ENCODE data around the gene PLGRKT.
"Not testable (repeated sequence)": the region's sequence is repeated elsewhere in the genome, so short reads cannot be mapped to it uniquely, and the experiment has no call there.

The PLGRKT gene

DNA sequence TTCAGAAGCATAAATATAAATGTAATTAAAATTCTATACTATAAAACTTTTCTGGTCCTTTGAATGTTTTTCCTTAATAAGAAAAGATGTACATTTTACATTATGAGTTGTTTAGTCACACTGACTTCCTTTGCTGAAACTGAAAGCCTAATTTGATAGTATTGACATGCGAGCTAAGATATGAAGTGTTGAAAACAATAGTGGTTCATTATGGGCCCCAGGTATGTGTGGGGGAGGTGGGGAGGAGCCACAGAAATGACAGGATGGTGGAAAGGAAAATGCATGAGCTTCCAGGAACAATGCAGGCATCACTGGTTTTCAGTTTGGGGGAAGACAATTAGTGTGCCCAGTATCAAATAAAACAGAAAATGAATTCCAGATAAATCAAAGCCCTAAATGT, 62.6 kb downstream of the PLGRKT start:
- no peak for DNase-seq (ENCODE audit: low read depth)

DNA sequence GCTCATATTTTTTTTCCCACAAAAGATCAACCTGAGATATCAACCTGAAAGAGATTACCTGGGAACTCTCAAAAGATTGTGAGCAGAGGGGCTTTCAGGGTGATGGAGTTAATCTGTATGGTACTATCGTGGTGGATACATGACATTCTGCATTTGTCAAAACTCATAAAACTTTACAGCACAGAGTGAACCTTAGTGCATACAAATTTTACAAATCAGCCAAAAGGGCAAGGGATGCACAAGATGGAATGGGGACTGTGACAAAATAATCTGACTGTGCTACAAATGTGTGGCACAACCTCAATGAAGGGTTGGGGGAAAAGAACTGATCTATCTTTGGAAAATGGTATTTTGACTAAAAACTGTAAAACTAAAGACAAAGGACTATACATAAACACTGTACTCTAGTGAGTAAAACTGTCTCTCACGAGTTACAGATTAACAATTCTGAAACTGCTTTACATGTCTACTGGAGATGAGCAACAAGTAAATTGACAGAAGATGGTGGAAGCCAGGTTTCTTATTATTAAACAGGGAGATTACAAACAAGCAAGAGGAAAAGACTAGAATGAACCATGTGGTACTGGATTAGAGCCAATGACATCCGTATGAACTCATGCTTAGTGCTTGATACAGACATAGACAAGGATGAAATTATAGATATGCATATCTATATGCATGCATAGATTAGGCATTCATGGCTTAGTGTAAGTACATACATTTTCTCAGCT, 73.3 kb downstream of the PLGRKT start:
- no peak for DNase-seq (ENCODE audit: low read depth)

DNA sequence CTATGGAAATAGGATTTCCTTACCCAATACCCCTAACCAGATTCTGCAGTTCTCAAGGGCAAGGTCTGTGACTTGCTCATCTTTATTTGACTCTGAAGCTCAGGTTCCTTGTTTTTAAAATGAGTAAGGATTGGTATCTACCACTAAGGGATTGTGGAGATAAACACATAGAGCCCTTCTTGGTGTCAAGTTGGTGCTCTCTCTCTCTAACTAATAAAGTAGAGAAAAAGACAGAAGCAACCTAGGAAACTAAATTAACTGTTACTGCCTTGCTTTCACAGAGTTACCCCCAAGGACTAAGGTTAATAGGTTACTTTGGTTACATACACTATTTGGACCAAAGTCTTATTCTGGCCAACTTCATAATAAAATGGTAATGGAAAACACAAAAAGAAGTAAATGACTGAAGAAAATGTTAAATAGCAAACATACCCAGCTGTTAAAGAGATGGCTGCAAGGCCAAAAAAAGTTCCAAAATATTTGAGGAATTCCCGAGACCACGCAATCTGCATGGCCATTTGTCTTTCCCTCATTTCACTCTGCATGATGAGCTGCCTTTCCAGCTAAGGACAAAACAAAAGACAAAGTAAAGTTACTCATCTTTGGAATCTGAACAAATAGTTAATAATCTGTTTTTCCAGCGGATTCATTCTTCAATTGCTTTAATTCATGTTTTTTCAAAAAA, 76.3 kb downstream of the PLGRKT start:
- DNase-seq (ENCODE audit: low read depth), result no peak

DNA sequence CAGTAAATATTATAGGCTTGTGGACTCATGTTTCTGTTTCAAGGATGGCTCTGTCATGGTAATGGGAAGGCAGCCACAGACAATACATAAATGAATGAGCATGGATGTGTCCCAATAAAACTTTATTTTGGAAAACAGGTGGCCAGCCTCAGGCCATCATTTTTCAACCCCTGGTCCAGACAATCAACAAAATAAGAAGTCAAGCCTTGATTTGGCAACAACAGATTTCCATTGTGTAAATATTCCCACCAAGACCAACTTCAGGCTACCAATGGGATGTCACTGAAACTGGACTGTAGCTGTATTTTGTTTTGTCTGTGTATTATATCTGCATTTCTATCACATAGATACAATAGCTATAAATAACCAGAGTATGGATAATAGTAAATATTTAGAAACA, 77.4 kb downstream of the PLGRKT start:
- no peak for DNase-seq (ENCODE audit: low read depth)

DNA sequence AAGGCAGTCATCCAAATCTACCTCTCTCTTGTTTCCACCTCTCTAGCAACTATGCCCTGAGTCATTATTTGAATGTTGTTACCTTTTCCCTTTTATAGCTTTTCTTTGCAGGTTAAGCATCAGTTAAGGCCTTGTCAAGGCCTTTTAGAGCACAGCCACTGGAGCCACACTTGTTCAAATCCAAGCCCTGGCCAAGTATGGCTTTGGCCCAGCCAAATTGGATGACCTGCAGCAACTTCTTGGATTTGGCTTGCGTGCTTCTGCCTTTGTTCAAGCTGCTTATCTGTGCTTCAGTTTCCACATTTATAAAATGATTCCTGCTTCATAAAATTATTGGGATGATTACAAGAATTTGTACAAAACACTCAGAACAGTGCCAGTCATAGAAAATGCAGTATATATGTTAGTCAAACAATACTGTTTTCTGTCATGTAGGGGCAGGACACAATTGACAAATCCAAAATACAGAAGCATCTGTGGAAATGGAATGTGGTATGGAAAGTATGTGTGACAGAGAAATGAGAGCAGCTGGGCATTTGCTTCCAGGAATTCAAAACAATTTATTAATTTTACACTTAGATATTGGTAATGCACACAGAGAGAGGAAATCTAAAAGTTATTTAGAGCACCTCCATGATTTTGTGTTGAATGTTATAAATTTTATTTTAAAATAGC, 80.2 kb downstream of the PLGRKT start:
- no peak for DNase-seq (ENCODE audit: low read depth)

DNA sequence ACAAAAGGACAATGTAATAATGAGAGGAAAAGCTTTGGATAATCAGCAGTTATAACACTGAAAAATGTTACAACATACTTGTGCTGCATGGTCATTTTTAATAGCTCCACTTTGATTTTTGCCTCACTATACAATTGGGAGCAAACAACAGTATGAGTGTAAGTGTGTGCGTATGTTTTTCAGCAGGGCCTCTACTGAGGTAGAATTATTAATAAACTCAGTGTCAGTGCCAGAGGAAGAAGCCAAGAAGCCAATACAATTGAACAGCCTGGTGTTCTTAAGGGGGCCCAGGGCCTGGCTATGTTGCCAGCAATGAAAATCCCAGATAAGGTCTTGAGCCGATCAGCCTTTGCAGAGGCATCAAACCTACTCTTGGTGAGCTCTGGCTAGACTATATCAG, 81.9 kb downstream of the PLGRKT start:
- DNase-seq (ENCODE audit: low read depth), result no peak

DNA sequence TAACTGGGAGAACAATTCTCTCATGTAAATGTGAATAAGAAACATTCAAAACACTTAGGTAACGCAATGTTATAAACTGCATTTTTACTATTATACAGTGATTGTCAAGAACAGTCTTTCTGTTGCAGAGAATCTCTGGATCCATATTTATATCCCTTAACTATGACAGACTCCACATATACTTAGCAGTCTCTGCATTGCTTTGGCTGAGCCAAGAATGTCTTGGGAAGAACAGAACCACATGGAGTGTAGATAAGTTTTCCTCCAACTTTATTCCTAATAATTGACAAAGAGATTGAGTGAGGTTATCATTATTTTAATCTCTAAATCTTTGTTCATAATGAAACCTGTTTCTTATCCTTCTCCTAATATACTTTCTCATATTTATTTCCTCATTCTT, 82.5 kb downstream of the PLGRKT start:
- no peak for DNase-seq (ENCODE audit: low read depth)

DNA sequence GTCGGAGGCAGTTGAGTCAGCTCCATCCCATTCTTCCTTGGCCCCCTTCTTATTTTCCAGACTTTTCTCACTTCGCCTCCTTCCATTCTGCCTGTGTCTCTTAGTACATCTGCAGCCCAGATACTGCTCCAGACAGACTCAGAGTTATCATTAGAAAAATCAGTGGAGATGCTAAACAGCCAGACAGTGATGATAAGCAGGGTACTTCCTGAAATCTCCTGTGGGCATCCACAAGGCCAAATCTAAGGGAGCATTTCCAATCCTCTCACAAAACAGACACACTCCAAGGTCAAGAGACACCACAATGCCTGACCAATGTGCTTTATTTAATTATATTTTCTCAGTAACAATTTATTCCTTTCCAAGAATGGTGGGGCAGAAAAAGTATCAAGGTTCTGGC, 83.5 kb downstream of the PLGRKT start:
- DNase-seq (ENCODE audit: low read depth), result no peak

DNA sequence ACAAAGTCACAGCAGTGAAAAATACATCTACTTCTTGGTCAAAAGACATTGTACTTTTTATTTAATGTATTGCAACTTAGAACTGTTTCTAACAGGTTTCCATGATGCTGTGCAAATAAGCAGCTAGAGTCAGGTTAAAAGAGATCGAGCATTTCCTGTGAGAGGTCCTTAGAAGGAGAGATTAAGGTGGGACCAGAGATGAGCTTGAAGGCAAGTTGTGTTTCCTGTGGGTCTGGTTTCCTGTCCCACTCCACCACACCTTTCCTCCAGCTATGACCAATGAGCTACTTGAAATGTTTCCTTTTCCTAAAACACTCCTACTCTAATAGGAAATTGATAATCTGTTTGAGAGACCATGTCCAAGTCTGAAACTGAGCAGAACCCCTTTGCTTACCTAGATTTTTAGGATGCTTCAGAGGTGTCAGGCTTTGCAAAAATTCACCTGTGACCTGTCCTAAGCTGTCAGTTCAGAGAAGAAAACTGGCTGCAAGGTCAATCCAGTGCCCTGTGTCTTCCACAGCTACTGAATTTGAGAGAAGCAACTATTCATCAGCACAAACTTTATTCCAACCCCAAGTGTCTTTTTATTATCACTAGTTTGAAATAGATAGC, 85.0 kb downstream of the PLGRKT start:
- no peak for DNase-seq (ENCODE audit: low read depth)

DNA sequence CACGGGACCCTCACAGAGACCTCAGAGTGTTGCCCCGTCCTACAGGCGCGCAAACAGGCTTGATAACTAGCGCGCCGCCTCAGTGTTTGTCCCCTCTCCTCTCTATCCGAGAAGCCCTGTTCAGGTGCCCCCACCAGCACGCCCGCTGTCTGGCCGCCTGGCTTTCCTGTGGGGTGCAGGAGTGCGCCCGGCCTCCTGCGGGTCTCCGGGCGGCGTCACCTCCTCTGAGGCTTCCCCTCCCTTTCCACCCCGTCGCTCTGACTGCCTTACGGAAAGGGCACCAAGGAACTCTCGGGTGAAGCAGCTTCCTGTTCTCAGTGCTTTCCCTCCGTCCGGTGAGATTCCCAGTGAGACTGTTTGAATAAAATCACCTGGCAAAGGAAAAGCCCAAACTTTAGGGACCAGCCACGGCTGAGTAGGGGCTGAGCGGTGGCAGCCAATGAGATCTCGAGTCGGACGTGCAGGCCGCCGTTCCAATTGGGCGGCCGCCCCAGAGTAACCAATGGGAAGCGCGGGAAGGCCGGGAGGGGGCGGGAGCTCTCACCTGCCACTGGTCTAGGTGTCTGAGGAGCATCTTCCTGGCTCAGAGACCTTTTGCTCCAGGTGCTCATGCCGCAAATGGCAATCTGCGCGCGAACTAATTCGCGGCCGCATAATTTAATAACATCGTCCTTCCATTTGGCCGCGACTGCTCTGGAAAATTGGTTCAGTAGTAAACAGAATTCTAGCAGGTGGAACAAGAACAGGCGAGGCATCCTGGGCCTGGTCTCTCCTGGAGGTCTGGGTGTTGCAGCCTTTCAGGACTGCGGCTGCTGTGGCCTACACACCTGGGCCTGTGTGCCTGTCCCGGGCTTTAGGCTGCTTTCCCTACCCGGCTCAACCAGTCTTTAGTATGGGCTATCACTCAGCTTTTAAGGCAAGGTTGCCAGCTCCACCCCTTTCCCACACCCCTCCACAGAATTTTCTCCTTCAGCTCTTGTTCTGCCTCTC, 98.4 kb downstream of the PLGRKT start, which contains the start of gene RLN1:
TSS of gene RLN1 (minus strand) at position 885 of the 990 bp plus-strand sequence. CDS start at position 755, 130 bp downstream.
- not testable (repeated sequence) for DNase-seq (ENCODE audit: low read depth)

DNA sequence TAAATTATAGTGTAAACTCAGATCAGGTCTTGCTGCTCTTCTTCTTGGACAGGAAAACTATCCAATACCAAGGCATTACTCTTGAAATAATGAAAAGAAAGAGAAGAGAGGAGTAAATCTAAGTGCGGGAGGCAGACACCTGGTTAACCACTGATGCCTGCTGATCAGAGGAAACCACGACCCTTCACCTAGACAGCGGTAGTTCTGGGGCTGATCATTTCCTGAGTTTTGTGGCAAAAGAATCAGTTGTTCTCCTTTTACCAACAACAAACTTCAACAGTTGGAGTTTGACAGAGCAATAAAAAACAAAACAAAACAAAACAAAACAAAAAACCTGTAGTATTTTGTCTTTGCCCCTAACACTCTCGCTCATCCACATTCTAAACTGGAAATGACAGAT, 101.0 kb downstream of the PLGRKT start:
- DNase-seq (ENCODE audit: low read depth), result no peak

DNA sequence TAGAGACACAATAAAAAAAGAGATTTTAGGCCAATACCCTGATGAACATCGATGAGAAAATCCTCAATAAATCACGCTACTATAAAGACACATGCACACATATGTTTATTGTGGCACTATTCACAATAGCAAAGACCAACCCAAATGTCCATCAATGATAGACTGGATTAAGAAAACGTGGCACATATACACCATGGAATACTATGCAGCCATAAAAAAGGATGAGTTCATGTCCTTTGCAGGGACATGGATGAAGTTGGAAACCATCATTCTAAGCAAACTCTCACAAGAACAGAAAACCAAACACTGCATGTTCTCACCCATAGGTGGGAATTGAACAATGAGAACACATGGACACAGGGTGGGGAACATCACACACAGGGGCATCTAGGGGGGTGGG, 106.4 kb downstream of the PLGRKT start:
- DNase-seq (ENCODE audit: low read depth), result not testable (repeated sequence)

DNA sequence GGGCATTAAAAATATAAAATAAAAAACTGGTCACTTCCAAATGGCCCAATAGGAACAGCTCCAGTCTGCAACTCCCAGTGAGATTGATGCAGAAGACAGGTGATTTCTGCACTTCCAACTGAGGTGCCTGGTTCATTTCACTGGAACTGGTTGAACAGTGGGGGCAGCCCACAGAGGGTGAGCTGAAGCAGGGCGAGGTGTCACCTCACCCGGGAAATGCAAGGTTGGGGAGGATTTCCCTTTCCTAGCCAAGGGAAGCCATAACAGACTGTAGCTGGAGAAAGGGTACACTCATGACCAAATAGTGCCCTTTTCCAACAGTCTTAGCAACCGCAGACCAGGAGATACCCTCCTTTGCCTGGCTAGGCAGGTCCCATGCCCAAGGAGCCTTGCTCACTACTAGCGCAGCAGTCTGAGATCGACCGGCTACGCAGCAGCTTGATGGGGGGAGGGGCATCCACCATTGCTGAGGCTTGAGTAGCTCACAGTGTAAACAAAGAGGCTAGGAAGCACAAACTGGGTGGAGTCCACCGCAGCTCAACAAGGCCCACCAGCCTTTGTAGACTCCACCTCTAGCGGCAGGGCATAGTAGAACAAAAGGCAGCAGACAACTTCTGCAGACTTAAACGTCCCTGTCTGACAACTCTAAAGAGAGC, 110.7 kb downstream of the PLGRKT start:
- DNase-seq (ENCODE audit: low read depth), result no peak

DNA sequence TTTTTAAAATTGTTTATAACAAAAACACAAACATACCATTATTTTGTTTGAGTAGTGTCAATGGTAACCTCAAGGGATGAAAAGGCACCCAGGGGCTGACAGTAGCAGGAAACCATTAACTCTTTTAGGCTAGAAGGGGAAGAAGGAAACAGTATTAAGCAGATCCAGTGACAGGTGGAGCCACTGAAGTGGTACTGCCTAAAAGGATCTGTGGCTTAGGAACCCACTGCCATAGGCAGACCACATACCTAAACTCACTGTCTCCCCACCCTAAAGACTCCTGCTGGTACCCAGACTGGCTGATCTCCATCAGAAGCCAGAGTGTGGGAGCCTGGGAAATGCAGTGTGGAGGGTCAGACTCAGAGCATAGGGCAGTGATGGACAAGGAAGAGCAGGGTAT, 111.5 kb downstream of the PLGRKT start:
- no peak for DNase-seq (ENCODE audit: low read depth)

DNA sequence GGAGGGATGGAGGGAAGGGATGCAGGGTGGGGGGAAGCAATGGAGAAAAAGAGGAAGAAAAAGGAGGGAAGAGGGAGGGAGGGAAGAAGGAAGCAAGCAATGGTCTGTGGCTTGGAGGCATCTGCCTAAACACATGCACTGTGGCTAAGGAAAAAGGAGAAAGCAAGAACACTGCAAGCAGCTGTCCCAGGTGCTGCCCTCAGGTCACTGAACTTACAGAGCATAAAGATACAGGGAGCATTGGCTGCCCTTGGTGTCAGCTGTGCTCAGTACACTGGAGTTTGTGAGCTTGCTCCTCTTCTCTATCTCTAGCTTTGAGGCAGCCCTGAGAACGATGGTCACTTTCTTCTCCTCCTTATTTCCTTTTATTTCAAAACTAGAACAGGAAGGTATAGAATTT, 116.1 kb downstream of the PLGRKT start:
- DNase-seq (ENCODE audit: low read depth), result not testable (repeated sequence)

DNA sequence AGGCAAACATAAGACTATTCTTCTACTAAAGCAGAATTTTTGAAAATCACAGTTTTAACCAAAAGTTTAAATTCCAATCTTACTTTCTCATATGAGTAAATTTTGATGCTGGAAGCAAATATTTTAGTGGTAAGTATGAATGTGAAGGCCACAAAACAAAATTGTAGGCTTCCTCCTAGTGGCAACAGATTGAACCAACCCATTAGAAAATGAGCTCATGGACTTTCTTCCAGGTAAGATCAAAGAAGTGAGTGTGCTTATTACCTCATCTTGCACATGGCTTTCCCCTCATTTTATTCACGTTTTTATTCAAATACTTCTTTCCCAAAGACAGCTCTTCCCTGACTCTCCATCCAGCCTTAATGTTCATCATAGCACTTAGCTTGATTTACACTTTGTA, 116.7 kb downstream of the PLGRKT start:
- no peak for DNase-seq (ENCODE audit: low read depth)

DNA sequence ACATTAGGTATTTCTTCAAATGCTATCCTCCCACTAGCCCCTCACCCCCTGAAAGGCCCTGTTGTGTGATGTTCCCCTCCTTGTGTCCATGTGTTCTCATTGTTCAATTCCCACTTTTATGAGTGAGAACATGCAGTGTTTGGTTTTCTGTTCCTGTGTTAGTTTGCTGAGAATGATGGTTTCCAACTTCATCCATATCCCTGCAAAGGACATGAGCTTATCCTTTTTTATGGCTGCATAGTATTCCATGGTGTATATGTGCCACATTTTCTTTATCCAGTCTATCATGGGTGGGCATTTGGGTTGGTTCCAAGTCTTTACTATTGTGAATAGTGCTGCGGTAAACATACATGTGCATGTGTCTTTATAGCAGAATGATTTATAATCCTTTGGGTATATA, 121.3 kb downstream of the PLGRKT start:
- not testable (repeated sequence) for DNase-seq (ENCODE audit: low read depth)

DNA sequence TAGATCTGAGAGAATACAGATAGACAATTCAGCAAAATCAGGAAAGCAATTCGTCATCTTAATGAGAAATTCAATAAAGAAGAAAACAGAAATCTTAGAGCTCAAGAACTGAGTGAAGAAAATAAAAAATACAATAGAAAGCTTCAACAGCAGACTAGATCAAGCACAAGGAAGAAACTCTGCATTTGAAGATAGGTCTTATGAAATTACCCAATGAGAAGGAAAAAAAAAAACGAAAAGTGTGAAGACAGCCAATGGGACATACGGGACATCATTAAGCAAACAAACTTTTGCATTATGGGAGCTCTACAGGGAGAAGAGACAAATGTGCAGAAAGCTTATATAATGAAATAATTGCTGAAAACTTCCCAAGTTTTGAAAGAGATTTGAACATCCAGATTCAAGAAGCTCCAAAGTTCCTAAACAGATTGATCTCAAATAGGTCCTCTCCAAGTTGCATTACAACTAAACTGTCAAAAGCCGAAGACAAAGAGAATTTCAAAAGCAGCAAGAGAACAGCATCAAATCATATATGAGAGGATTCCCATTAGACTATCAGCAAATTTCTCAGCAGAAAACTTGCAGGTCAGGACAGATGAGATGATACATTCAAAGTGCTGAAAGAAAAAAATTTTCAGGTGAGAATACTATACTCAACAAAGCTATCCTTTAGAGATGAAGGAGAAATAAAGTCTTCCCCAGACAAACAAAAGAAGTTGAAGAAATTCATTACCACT, 122.4 kb downstream of the PLGRKT start:
- DNase-seq (ENCODE audit: low read depth), result no peak

DNA sequence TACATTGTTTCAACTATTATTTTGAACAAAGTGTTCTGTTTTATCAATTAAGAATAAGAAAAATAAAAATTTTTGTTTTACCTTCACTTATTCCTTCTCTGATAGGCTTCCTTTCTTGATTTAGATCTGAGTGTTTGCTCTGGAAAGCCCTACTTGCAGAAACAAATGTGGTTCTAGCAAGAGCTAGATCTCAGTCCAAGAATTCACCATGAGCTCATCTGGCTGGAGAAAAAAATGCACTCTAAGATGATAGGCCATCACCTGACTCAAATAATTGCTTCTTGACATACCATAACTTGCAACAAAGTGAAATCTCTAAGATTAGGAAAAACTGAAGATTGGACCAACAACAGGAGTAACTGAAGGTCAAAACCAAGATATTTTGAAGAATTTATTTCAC, 126.9 kb downstream of the PLGRKT start:
- DNase-seq (ENCODE audit: low read depth), result no peak
